Measurements from ENCODE around the gene DKK3. TPM values are rescaled to one million over a fixed set of nuclear protein-coding genes. Genes with fewer than 3 reads are reported as not detected.

Gene DKK3
- total RNA-seq, 1 donor from 2014 or later = 307 TPM

DNA sequence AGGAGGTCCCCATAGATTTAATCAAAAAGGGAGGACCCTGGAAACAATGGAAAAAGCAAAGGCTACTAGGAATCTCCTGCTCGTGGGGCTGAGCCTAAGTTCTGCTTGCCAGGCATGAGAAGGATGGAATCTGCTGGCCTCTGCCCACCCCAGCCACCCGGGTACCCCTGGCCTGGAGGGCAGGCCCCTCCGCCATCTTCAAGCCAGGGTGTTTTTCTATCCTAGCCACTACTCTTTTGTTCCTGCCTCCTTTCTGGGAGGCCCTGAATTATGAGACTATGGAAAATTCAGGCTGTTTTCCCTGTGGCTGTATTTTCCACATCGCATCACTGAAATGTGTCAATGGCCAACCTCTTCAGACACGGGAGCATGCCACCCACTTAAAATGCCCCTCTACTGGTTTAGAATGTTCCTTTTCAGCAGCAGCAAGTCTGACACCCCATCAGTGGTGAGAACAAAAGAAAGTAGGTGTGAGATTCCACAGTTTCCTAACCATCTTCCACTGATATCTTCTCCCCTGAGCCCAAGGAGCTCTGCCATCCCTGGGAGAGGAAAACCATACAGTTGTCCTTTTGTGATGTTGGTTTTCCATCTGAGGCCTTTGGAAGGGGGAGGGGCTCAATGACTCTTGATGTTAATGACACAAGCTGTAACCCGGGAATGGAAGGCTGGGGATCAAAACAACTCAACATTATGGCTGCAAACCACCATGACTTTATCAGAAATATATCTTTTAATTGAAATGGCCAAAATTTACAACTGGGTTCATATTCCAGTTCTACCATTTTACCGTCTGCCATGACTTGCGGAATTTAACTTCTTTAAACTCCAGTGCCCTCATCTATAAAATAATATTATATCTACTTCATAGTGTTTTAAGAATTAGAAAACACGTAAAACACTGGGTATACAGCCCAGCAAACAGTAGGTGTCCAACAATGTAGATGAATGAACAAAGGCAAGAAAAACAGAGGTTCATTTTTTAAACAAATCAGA is 22.2 kb downstream of the DKK3 start:
- Histone ChIP-seq H3K79me2 (ENCODE audit: insufficient read depth, low read length) (peaks cover 12% of the 10 kb centered on the region), H3K4me2 (ENCODE audit: low read length) (peak overlapping the region; percentile 18), H3K4me3 (ENCODE audit: insufficient read depth, low read depth, low read length) (no peak overlapping the region), H3K27ac (ENCODE audit: low read depth, low read length) (peak overlapping the region; percentile 76), H3K9ac (ENCODE audit: low read length) (peak overlapping the region; percentile 54), H3K27me3 (ENCODE audit: insufficient read depth, low read length) (no peaks in the 10 kb centered on the region), H3K4me1 (ENCODE audit: insufficient read depth, low read length) (peaks cover 62% of the 10 kb centered on the region), H4K20me1 (ENCODE audit: insufficient read depth, low read length) (no peaks in the 10 kb centered on the region), H2AFZ (ENCODE audit: low read depth, low read length) (no peak overlapping the region), H3K9me3 (ENCODE audit: insufficient read depth, low read depth, low read length) (peaks cover 4% of the 10 kb centered on the region), H3K36me3 (ENCODE audit: insufficient read depth, low read length) (no peaks in the 10 kb centered on the region)
- DNase-seq (ENCODE audit: low read depth) (no peak), FAIRE-seq (no peak)
- Mint-ChIP-seq H3K4me1 (ENCODE audit: low read depth, unreplicated experiment) (peaks cover 58% of the 10 kb centered on the region), H3K9me3 (ENCODE audit: unreplicated experiment) (peaks cover 4% of the 10 kb centered on the region), H3K27me3 (ENCODE audit: low read depth, unreplicated experiment) (no peaks in the 10 kb centered on the region), H3K4me3 (ENCODE audit: unreplicated experiment) (no peak overlapping the region), H3K27ac (ENCODE audit: unreplicated experiment) (peak overlapping the region; percentile 93), H3K36me3 (ENCODE audit: low read depth, unreplicated experiment) (peaks cover 39% of the 10 kb centered on the region)
- no peak for TF ChIP-seq EZH2 (IDR thresholded peaks at IDR 0.05; ENCODE audit: insufficient read depth, low read length)
- TF ChIP-seq CTCF (IDR thresholded peaks at IDR 0.05; ENCODE audit: insufficient read depth, low read depth, low read length) = no peak

- Histone ChIP-seq H2AFZ (ENCODE audit: low read depth, low read length) (no peak overlapping the region), H3K9ac (ENCODE audit: low read length) (peak overlapping the region; percentile 54), H3K27me3 (ENCODE audit: insufficient read depth, low read length) (no peaks in the 10 kb centered on the region), H4K20me1 (ENCODE audit: insufficient read depth, low read length) (no peaks in the 10 kb centered on the region), H3K4me3 (ENCODE audit: insufficient read depth, low read depth, low read length) (no peak overlapping the region), H3K27ac (ENCODE audit: low read depth, low read length) (peak overlapping the region; percentile 76), H3K4me1 (ENCODE audit: insufficient read depth, low read length) (peaks cover 67% of the 10 kb centered on the region), H3K36me3 (ENCODE audit: insufficient read depth, low read length) (no peaks in the 10 kb centered on the region), H3K9me3 (ENCODE audit: insufficient read depth, low read depth, low read length) (peaks cover 7% of the 10 kb centered on the region), H3K79me2 (ENCODE audit: insufficient read depth, low read length) (peaks cover 10% of the 10 kb centered on the region), H3K4me2 (ENCODE audit: low read length) (peak overlapping the region; percentile 18)
- peaks cover 58% of the 10 kb centered on the region for H3K4me1 Mint-ChIP-seq (ENCODE audit: low read depth, unreplicated experiment)
- DNase-seq (ENCODE audit: low read depth) = peak; percentile 85
- TF ChIP-seq CTCF (IDR thresholded peaks at IDR 0.05; ENCODE audit: insufficient read depth, low read depth, low read length) (no peak), EZH2 (IDR thresholded peaks at IDR 0.05; ENCODE audit: insufficient read depth, low read length) (no peak)
- H3K9me3 Mint-ChIP-seq (ENCODE audit: unreplicated experiment) = peaks cover 4% of the 10 kb centered on the region
- H3K36me3 Mint-ChIP-seq (ENCODE audit: low read depth, unreplicated experiment) = peaks cover 43% of the 10 kb centered on the region
- H3K4me3 Mint-ChIP-seq (ENCODE audit: unreplicated experiment) = no peak overlapping the region
- no peaks in the 10 kb centered on the region for H3K27me3 Mint-ChIP-seq (ENCODE audit: low read depth, unreplicated experiment)
- FAIRE-seq = peak; percentile 29
- H3K27ac Mint-ChIP-seq (ENCODE audit: unreplicated experiment) = peak overlapping the region; percentile 93
Measured at GRCh38 chr11:11985016-11985715, 23.3 kb downstream of the DKK3 start.
